Measurements from ENCODE around the gene KCNJ1. TPM values are rescaled to one million over a fixed set of nuclear protein-coding genes. Genes with fewer than 3 reads are reported as not detected.

Gene KCNJ1
- total and polyA plus RNA-seq, 9 of the 15 experiments (the other 6 are each of a cell fraction or from before 2014, with no cell fraction given) = not detected

DNA sequence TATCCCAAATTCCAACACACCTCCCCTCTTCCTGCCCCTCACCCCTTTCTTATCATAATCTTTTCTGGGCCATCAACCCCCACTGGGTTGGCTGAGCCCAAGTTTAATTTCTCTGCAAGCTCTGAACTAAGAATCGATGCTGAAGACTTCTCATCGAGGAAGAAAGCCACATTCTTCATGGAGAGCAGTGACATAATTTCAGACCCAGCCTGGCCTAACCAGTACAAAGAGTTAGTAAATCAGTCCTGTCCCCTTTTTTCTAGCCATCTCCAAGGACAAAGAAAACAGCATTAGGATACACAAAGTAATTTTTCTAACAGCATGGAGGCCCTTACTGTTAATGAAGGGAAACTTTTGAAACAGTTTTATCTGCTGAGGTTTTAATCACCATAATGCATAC lies 45.0 kb downstream of the KCNJ1 start:
- CTCF ChIA-PET (ENCODE audit: low intra/inter-chr PET ratio) = no interaction called here
- no peak overlapping the region for H3K9ac ChIP-seq (ENCODE audit: insufficient read depth in 1 of 2, low read depth in 2 of 2, low read length in 2 of 2)
- no peak for TF ChIP-seq ZNF23 (CRISPR knock-in tag; IDR thresholded peaks at IDR 0.05)
- TF ChIP-seq, protein P1, sequence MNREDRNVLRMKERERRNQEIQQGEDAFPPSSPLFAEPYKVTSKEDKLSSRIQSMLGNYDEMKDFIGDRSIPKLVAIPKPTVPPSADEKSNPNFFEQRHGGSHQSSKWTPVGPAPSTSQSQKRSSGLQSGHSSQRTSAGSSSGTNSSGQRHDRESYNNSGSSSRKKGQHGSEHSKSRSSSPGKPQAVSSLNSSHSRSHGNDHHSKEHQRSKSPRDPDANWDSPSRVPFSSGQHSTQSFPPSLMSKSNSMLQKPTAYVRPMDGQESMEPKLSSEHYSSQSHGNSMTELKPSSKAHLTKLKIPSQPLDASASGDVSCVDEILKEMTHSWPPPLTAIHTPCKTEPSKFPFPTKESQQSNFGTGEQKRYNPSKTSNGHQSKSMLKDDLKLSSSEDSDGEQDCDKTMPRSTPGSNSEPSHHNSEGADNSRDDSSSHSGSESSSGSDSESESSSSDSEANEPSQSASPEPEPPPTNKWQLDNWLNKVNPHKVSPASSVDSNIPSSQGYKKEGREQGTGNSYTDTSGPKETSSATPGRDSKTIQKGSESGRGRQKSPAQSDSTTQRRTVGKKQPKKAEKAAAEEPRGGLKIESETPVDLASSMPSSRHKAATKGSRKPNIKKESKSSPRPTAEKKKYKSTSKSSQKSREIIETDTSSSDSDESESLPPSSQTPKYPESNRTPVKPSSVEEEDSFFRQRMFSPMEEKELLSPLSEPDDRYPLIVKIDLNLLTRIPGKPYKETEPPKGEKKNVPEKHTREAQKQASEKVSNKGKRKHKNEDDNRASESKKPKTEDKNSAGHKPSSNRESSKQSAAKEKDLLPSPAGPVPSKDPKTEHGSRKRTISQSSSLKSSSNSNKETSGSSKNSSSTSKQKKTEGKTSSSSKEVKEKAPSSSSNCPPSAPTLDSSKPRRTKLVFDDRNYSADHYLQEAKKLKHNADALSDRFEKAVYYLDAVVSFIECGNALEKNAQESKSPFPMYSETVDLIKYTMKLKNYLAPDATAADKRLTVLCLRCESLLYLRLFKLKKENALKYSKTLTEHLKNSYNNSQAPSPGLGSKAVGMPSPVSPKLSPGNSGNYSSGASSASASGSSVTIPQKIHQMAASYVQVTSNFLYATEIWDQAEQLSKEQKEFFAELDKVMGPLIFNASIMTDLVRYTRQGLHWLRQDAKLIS (CRISPR knock-in tag; IDR thresholded peaks at IDR 0.05) = no peak
- TF ChIP-seq, protein P2, sequence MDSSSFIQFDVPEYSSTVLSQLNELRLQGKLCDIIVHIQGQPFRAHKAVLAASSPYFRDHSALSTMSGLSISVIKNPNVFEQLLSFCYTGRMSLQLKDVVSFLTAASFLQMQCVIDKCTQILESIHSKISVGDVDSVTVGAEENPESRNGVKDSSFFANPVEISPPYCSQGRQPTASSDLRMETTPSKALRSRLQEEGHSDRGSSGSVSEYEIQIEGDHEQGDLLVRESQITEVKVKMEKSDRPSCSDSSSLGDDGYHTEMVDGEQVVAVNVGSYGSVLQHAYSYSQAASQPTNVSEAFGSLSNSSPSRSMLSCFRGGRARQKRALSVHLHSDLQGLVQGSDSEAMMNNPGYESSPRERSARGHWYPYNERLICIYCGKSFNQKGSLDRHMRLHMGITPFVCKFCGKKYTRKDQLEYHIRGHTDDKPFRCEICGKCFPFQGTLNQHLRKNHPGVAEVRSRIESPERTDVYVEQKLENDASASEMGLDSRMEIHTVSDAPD (CRISPR knock-in tag; IDR thresholded peaks at IDR 0.05) = no peak
- TF ChIP-seq HLTF (IDR thresholded peaks at IDR 0.05) = no peak
- TF ChIP-seq ETV6 (IDR thresholded peaks at IDR 0.05; ENCODE audit: borderline replicate concordance in 1 of 2, low read depth in 2 of 2, low read length in 1 of 2) = no peak
- no peak for TF ChIP-seq ETV6 (CRISPR knock-in tag; IDR thresholded peaks at IDR 0.05; ENCODE audit: borderline replicate concordance)
- TF ChIP-seq, protein P3, sequence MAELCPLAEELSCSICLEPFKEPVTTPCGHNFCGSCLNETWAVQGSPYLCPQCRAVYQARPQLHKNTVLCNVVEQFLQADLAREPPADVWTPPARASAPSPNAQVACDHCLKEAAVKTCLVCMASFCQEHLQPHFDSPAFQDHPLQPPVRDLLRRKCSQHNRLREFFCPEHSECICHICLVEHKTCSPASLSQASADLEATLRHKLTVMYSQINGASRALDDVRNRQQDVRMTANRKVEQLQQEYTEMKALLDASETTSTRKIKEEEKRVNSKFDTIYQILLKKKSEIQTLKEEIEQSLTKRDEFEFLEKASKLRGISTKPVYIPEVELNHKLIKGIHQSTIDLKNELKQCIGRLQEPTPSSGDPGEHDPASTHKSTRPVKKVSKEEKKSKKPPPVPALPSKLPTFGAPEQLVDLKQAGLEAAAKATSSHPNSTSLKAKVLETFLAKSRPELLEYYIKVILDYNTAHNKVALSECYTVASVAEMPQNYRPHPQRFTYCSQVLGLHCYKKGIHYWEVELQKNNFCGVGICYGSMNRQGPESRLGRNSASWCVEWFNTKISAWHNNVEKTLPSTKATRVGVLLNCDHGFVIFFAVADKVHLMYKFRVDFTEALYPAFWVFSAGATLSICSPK (IDR thresholded peaks at IDR 0.05; ENCODE audit: borderline replicate concordance) = no peak
- no peak for TF ChIP-seq NCOA6 (IDR thresholded peaks at IDR 0.05)
- no peak for TF ChIP-seq EP400 (IDR thresholded peaks at IDR 0.05)
- no peak for TF ChIP-seq SIN3B (IDR thresholded peaks at IDR 0.05; ENCODE audit: low read depth)
- no peak for TF ChIP-seq BCL6 (CRISPR knock-in tag; IDR thresholded peaks at IDR 0.05)
- no peak for TF ChIP-seq ATF7 (IDR thresholded peaks at IDR 0.05)
- no peak for TF ChIP-seq SRSF9 (IDR thresholded peaks at IDR 0.05; ENCODE audit: borderline replicate concordance, low read depth, low read length)
- TF ChIP-seq NFYB (IDR thresholded peaks at IDR 0.05; ENCODE audit: extremely low read depth, insufficient read length) = no peak
- TF ChIP-seq ESRRA (IDR thresholded peaks at IDR 0.05; ENCODE audit: borderline replicate concordance, low read depth) = no peak
- TF ChIP-seq ZNF3 (CRISPR knock-in tag; IDR thresholded peaks at IDR 0.05) = no peak
- no peak for FAIRE-seq
- no peaks in the 10 kb centered on the region for H3K9me3 ChIP-seq (replicated peaks; ENCODE audit: control insufficient read depth, insufficient read depth, low read depth, low read length)
- no peak overlapping the region for H3K27ac ChIP-seq (ENCODE audit: extremely low read depth, low read depth, low read length)
- no peaks in the 10 kb centered on the region for H3K4me1 ChIP-seq (replicated peaks in 1 of 2; ENCODE audit: control insufficient read depth in 2 of 2, insufficient read depth in 2 of 2, low read length in 2 of 2)
- no peak overlapping the region for H2AFZ ChIP-seq (ENCODE audit: low read depth, low read length)
- no peaks in the 10 kb centered on the region for H3K9me1 ChIP-seq (ENCODE audit: control insufficient read depth, insufficient read depth, low read length)
- peaks cover 5 to 9% of the 10 kb centered on the region in 2 experiments; a peak in 3 of 5 replicates for H3K27me3 ChIP-seq (ENCODE audit: control insufficient read depth in 2 of 2, insufficient read depth in 2 of 2, low read length in 2 of 2)
- BruUV-seq (replicated peaks) = no TSS peak
- H3K4me2 ChIP-seq (ENCODE audit: insufficient read depth, low read length) = no peak overlapping the region
- no peak overlapping the region for H3K4me3 ChIP-seq
- in situ Hi-C loops (cut with MboI) = no loop called here
- no peaks in the 10 kb centered on the region for H3K36me3 ChIP-seq (ENCODE audit: control insufficient read depth, insufficient read depth, low read length)
- no peaks in the 10 kb centered on the region for H3K79me2 ChIP-seq (ENCODE audit: control insufficient read depth, insufficient read depth, low read length)
- 0% methylated on average over 2 of the region's 2 CpGs for WGBS (ENCODE audit: insufficient coverage, low coverage, missing lambda C conversion rate)
- ATAC-seq = no peak
- POLR2A ChIA-PET = interaction anchor here (0.6 kb wide), 1 partner anchor 164 kb away, joined by 3 read pairs; no protein-coding TSS in a partner anchor
- H4K20me1 ChIP-seq (replicated peaks; ENCODE audit: control insufficient read depth, insufficient read depth, low read length) = no peaks in the 10 kb centered on the region
- intact Hi-C loops (cut with micrococcal nuclease) = no loop called here
- DNase-seq (ENCODE audit: extremely low read depth in 1 of 4, low spot score in 3 of 4) = no peak
